Endothelial cell of umbilical vein (primary cell): Measurements from ENCODE around the gene MAP3K13. TPM values are rescaled to one million over a fixed set of nuclear protein-coding genes. Genes with fewer than 3 reads are reported as not detected.
A peak's percentile ranks its signal among the peaks of the same experiment; 100 is the strongest.

Experiments used
- BruUV-seq: library from RNA; stranded (reverse); fragments of 400-500 nt; replicated peaks from 2 replicates; lab custom pipeline; 2021; lab: Mats Ljungman, UMichigan
- CTCF ChIA-PET: fragments of 300-600, 350-600 bp; sonication (Branson Sonifier 250); formaldehyde crosslinking; loops from one replicate; lab custom pipeline; 2021; ENCODE audit warnings: antibody characterized with exemption, inconsistent platforms; lab: Charles Lee
- POLR2A ChIA-PET: fragments of 300-600, 350-600 bp; sonication (Branson Sonifier 250); formaldehyde crosslinking; loops from one replicate; lab custom pipeline; 2021; ENCODE audit warnings: antibody characterized with exemption, inconsistent platforms; lab: Charles Lee
- DNase-seq: peaks from one replicate; pipeline ENCODE4 v3.0.0-alpha.2; 2011; ENCODE audit warnings: low read depth, low spot score
- FAIRE-seq: peaks from 2 replicates; lab custom pipeline; 2011; peaks lifted over from hg19 to GRCh38; lab: Jason Lieb, UNC
- H2AFZ ChIP-seq: 2 replicates; pipeline ENCODE4 v1.6.0; 2012; ENCODE audit warnings: low read depth, low read length, control low read depth, inconsistent platforms
- H3K27ac ChIP-seq: 2 replicates; pipeline ENCODE4 v1.5.1; 2011; ENCODE audit warnings: low read depth, mild to moderate bottlenecking, control low read depth, low read length, moderate library complexity; ENCODE audit not compliant: insufficient read depth
- H3K27me3 ChIP-seq, 2 experiments: 2 replicates each; pipeline versions ENCODE4 v1.6.0 to v1.6.1; 2011; ENCODE audit warnings: low read length in 2 of 2, mixed read lengths in 1 of 2; ENCODE audit not compliant: control insufficient read depth in 2 of 2, insufficient read depth in 2 of 2
- H3K36me3 ChIP-seq, 2 experiments: 2 replicates in 1 of 2; 3 replicates in 1 of 2; pipeline ENCODE4 v1.5.1; 2011; ENCODE audit warnings: low read length in 2 of 2, mild to moderate bottlenecking in 1 of 2, moderate library complexity in 1 of 2; ENCODE audit not compliant: control insufficient read depth in 2 of 2, insufficient read depth in 2 of 2; ENCODE audit errors: extremely low read depth in 1 of 2
- H3K4me1 ChIP-seq: 3 replicates; pipeline ENCODE4 v1.5.1; 2011; ENCODE audit warnings: mild to moderate bottlenecking, low read length; ENCODE audit not compliant: control insufficient read depth, insufficient read depth; ENCODE audit errors: extremely low read depth
- H3K4me2 ChIP-seq: 2 replicates; pipeline ENCODE4 v1.6.1; 2011; ENCODE audit warnings: low read length, control low read depth, mixed read lengths; ENCODE audit not compliant: insufficient read depth
- H3K4me3 ChIP-seq, 3 experiments: fragments of 200-600 bp in 1 of 3; sonication (generic), shearing (Covaris generic) in 1 of 3; replicated peaks in 1 of 3; 2 replicates each; pipeline ENCODE4 v1.5.1; 2011 to 2016; ENCODE audit warnings: control low read depth in 3 of 3, low read length in 3 of 3, mild to moderate bottlenecking in 2 of 3, inconsistent platforms in 1 of 3, low read depth in 1 of 3, moderate library complexity in 1 of 3; ENCODE audit not compliant: insufficient read depth in 1 of 3
- H3K79me2 ChIP-seq: 2 replicates; pipeline ENCODE4 v1.6.0; 2012; ENCODE audit warnings: low read length, inconsistent platforms; ENCODE audit not compliant: control insufficient read depth, insufficient read depth
- H3K9ac ChIP-seq: replicated peaks from 2 replicates; pipeline ENCODE3; 2011; ENCODE audit warnings: low read length, control low read depth; ENCODE audit not compliant: insufficient read depth; ENCODE audit errors: extremely low read depth
- H3K9me1 ChIP-seq: replicated peaks from 3 replicates; pipeline ENCODE4 v1.6.0; 2011; ENCODE audit warnings: mild to moderate bottlenecking, low read length; ENCODE audit not compliant: control insufficient read depth, insufficient read depth; ENCODE audit errors: extremely low read depth
- H3K9me3 ChIP-seq: replicated peaks from 2 replicates; pipeline ENCODE4 v1.5.1; 2012; ENCODE audit warnings: low read length, inconsistent platforms; ENCODE audit not compliant: control insufficient read depth, insufficient read depth
- H4K20me1 ChIP-seq: replicated peaks from 2 replicates; pipeline ENCODE3; 2011; ENCODE audit warnings: mild to moderate bottlenecking, low read length; ENCODE audit not compliant: control insufficient read depth, insufficient read depth; ENCODE audit errors: extremely low read depth
- FOS ChIP-seq: IDR thresholded peaks from 2 replicates; pipeline ENCODE4 v1.6.1; 2011; ENCODE audit warnings: mild to moderate bottlenecking, low read length, moderate library complexity, borderline replicate concordance; ENCODE audit not compliant: insufficient read depth
- POLR2A ChIP-seq: IDR thresholded peaks from 2 replicates; pipeline ENCODE4 v1.6.1; 2012; ENCODE audit warnings: low read depth, mild to moderate bottlenecking, control low read depth, low read length
- dilution Hi-C: fragments of 300-500 bp; cut with MboI; formaldehyde crosslinking; loops from one replicate; pipeline ENCODE4 v1.15.0; 2019; ENCODE audit warnings: low sequenced_read_pairs; ENCODE audit not compliant: extremely low pct_ligation_motif_present
- intact Hi-C: fragments of 100-400 bp; cut with micrococcal nuclease; formaldehyde crosslinking; loops from one replicate; pipeline ENCODE4 v1.10.0; 2022
- polyA plus RNA-seq, 4 experiments: library from polyadenylated mRNA; depleted of rRNA in 3 of 4; stranded (reverse) in 3 of 4; unstranded in 1 of 4; fragments of >200 nt; gene quantifications; 2 replicates each; pipeline versions ENCODE4 v1.2.1 to v1.2.3, GENCODE V29; 2011 to 2012; ENCODE audit warnings: missing spikeins in 1 of 4
- total RNA-seq: library from RNA; stranded (reverse); gene quantifications from 2 replicates; pipeline ENCODE4 v1.2.3, GENCODE V29; 2021

MAP3K13 gene
- total and polyA plus RNA-seq, 2 donors (not counting 3 experiments of a cell fraction or from before 2014, with no cell fraction given), result 6.2 to 15.4 TPM

- Histone ChIP-seq H3K79me2 (no peaks in the 10 kb centered on the region), H2AFZ (peak overlapping the region; percentile 66), H3K27me3 (no peaks in the 10 kb centered on the region), H3K36me3 (no peaks in the 10 kb centered on the region), H3K9me1 (no peaks in the 10 kb centered on the region), H4K20me1 (no peaks in the 10 kb centered on the region), H3K27ac (no peak overlapping the region), H3K9ac (no peak overlapping the region), H3K4me2 (no peak overlapping the region), H3K4me1 (peaks cover 4% of the 10 kb centered on the region), H3K9me3 (no peaks in the 10 kb centered on the region), H3K4me3 (no peak overlapping the region)
- intact Hi-C loops (no loop called here), dilution Hi-C loops (no loop called here)
- peak; percentile 64 for DNase-seq
- POLR2A ChIA-PET, result no interaction called here
- FAIRE-seq, result peak; percentile 85
- CTCF ChIA-PET, result no interaction called here
- BruUV-seq, result no TSS peak
- peak; percentile 72 for TF ChIP-seq FOS
- no peak for TF ChIP-seq POLR2A
Observed at GRCh38 chr3:185537369-185537970, 174.5 kb downstream of the MAP3K13 start.

Other genes starting within 250 kb of the MAP3K13 start
- gene C3orf70, start 210.1 kb upstream of the MAP3K13 start, total RNA-seq, result 0.18 and 0.20 TPM in 2 replicates
- gene C3orf70, start 210.1 kb upstream of the MAP3K13 start, polyA plus RNA-seq, result 0.06 and 0.08 TPM in 2 replicates
- 5.8 and 6.2 TPM in 2 replicates for gene EHHADH, start 109.1 kb upstream of the MAP3K13 start, total RNA-seq
- gene EHHADH, start 109.1 kb upstream of the MAP3K13 start, polyA plus RNA-seq, result 0.88 and 1.3 TPM in 2 replicates
- 16.0 and 16.8 TPM in 2 replicates for gene TMEM41A, start 135.9 kb downstream of the MAP3K13 start, total RNA-seq
- gene TMEM41A, start 135.9 kb downstream of the MAP3K13 start, polyA plus RNA-seq, result 15.9 and 18.5 TPM in 2 replicates
- gene LIPH, start 189.5 kb downstream of the MAP3K13 start, total RNA-seq, result not detected in 2 replicates
- gene LIPH, start 189.5 kb downstream of the MAP3K13 start, polyA plus RNA-seq, result not detected in 2 replicates
- gene SENP2, start 223.2 kb downstream of the MAP3K13 start, total RNA-seq, result 38.9 and 40.4 TPM in 2 replicates
- 3.8 and 4.2 TPM in 2 replicates for gene SENP2, start 223.2 kb downstream of the MAP3K13 start, polyA plus RNA-seq